ENCODE measurements around the gene RAB29.
A peak's percentile ranks its signal among the peaks of the same experiment; 100 is the strongest.

The RAB29 gene

GRCh38 chr1:205792961-205793673, 17.8 kb upstream of the RAB29 start:
- no peak for TF ChIP-seq CTCF (IDR thresholded peaks at IDR 0.05; ENCODE audit: low read depth, low read length)
- Histone ChIP-seq H3K4me3 (ENCODE audit: low read depth, low read length) (no peak overlapping the region), H3K36me3 (no peaks in the 10 kb centered on the region; the same call in 1 of the 2 replicates), H3K4me1 (no peaks in the 10 kb centered on the region), H3K27me3 (no peaks in the 10 kb centered on the region), H3K9me3 (no peaks in the 10 kb centered on the region)
- DNase-seq: no peak

GRCh38 chr1:205792481-205792881, 17.2 kb upstream of the RAB29 start:
- Histone ChIP-seq H3K4me1 (no peaks in the 10 kb centered on the region), H3K9me3 (no peaks in the 10 kb centered on the region), H3K4me3 (ENCODE audit: low read depth, low read length) (no peak overlapping the region), H3K27me3 (no peaks in the 10 kb centered on the region), H3K36me3 (no peaks in the 10 kb centered on the region)
- no peak for DNase-seq
- TF ChIP-seq CTCF (IDR thresholded peaks at IDR 0.05; ENCODE audit: low read depth, low read length): no peak

- H3K4me3 ChIP-seq (ENCODE audit: low read depth, low read length): no peak overlapping the region
- H3K4me1 ChIP-seq: no peaks in the 10 kb centered on the region
- H3K36me3 ChIP-seq: no peaks in the 10 kb centered on the region
- H3K27me3 ChIP-seq: no peaks in the 10 kb centered on the region
- peak; percentile 94 for TF ChIP-seq CTCF (IDR thresholded peaks at IDR 0.05; ENCODE audit: low read depth, low read length)
- peak; percentile 75 for DNase-seq
- H3K9me3 ChIP-seq: no peaks in the 10 kb centered on the region
These were observed 16.4 kb upstream of the RAB29 start for GRCh38 chr1:205791568-205792180.

GRCh38 chr1:205787287-205787916, 12.1 kb upstream of the RAB29 start:
- Histone ChIP-seq H3K4me1 (no peaks in the 10 kb centered on the region), H3K9me3 (no peaks in the 10 kb centered on the region), H3K27me3 (no peaks in the 10 kb centered on the region), H3K4me3 (ENCODE audit: low read depth, low read length) (no peak overlapping the region), H3K36me3 (no peaks in the 10 kb centered on the region)
- no peak for TF ChIP-seq CTCF (IDR thresholded peaks at IDR 0.05; ENCODE audit: low read depth, low read length)
- no peak for DNase-seq

- H3K36me3 ChIP-seq: no peaks in the 10 kb centered on the region
- TF ChIP-seq CTCF (IDR thresholded peaks at IDR 0.05; ENCODE audit: low read depth, low read length): no peak
- H3K9me3 ChIP-seq: no peaks in the 10 kb centered on the region
- H3K4me1 ChIP-seq: no peaks in the 10 kb centered on the region
- DNase-seq: no peak
- no peak overlapping the region for H3K4me3 ChIP-seq (ENCODE audit: low read depth, low read length)
- H3K27me3 ChIP-seq: no peaks in the 10 kb centered on the region
These were observed 11.3 kb upstream of the RAB29 start for GRCh38 chr1:205786601-205787000.

- Histone ChIP-seq H3K27me3 (no peaks in the 10 kb centered on the region; the same call in 1 of the 2 replicates), H3K9me3 (no peaks in the 10 kb centered on the region), H3K36me3 (no peaks in the 10 kb centered on the region), H3K4me1 (no peaks in the 10 kb centered on the region), H3K4me3 (ENCODE audit: low read depth, low read length) (no peak overlapping the region)
- no peak for TF ChIP-seq CTCF (IDR thresholded peaks at IDR 0.05; ENCODE audit: low read depth, low read length)
- DNase-seq: no peak
These were observed 10.2 kb upstream of the RAB29 start for GRCh38 chr1:205785446-205785845.
